ENCODE measurements around the gene OR13A1.
"Not testable (repeated sequence)": the region's sequence is repeated elsewhere in the genome, so short reads cannot be mapped to it uniquely, and the experiment has no call there.

DNA sequence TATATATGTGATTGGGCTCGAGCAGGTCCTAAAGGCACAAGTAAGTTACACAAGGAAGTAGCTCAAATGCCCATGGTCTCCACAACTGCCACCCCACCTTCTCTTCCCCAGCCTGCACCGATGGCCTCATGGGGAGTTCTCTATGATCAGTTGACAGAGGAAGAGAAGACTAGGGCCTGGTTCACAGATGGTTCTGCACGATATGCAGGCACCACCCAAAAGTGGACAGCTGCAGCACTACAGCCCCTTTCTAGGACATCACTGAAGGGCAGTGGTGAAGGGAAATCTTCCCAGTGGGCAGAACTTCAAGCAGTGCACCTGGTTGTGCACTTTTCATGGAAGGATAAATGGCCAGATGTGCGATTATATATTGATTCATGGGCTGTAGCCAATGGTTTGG, 25.0 kb upstream of the OR13A1 start:
- not testable (repeated sequence) for TF ChIP-seq EZH2 (IDR thresholded peaks at IDR 0.05); POLR2AphosphoS5 (IDR thresholded peaks at IDR 0.05; ENCODE audit: borderline replicate concordance, low read depth, low read length); FOXP2 (optimal IDR thresholded peaks at IDR 0.05; ENCODE audit: control extremely low read depth, extremely low read length, insufficient read depth)
